Measurements from ENCODE around the gene NUDT22.

NUDT22 gene

GRCh38 chr11:64181506-64182411, 44.3 kb upstream of the NUDT22 start:
- TF ChIP-seq CTCF (IDR thresholded peaks at IDR 0.05; ENCODE audit: borderline replicate concordance, control extremely low read depth, extremely low read depth, insufficient read depth, missing control alignments) = no peak
- peak; percentile 61 for DNase-seq (ENCODE audit: low spot score)
- in situ Hi-C loops (cut with MboI; ENCODE audit: low sequenced_read_pairs, unreplicated experiment) = no loop called here

GRCh38 chr11:64183890-64184289, 42.2 kb upstream of the NUDT22 start:
- TF ChIP-seq CTCF (IDR thresholded peaks at IDR 0.05; ENCODE audit: borderline replicate concordance, control extremely low read depth, extremely low read depth, insufficient read depth, missing control alignments) = no peak
- DNase-seq (ENCODE audit: low spot score) = no peak
- in situ Hi-C loops (cut with MboI; ENCODE audit: low sequenced_read_pairs, unreplicated experiment) = no loop called here

- no peak for DNase-seq (ENCODE audit: low spot score)
- in situ Hi-C loops (cut with MboI; ENCODE audit: low sequenced_read_pairs, unreplicated experiment) = no loop called here
- no peak for TF ChIP-seq CTCF (IDR thresholded peaks at IDR 0.05; ENCODE audit: borderline replicate concordance, control extremely low read depth, extremely low read depth, insufficient read depth, missing control alignments)
Observed at GRCh38 chr11:64185175-64185692, 40.8 kb upstream of the NUDT22 start.

- in situ Hi-C loops (cut with MboI; ENCODE audit: low sequenced_read_pairs, unreplicated experiment) = no loop called here
- DNase-seq (ENCODE audit: low spot score) = peak; percentile 97
- TF ChIP-seq CTCF (IDR thresholded peaks at IDR 0.05; ENCODE audit: borderline replicate concordance, control extremely low read depth, extremely low read depth, insufficient read depth, missing control alignments) = peak; percentile 17
Observed at GRCh38 chr11:64185693-64186491, 40.2 kb upstream of the NUDT22 start, which contains the start of gene STIP1. Gene STIP1, plus strand, starts transcription at chr11:64186171. Its CDS starts 91 bp downstream, at chr11:64186262.

- TF ChIP-seq CTCF (IDR thresholded peaks at IDR 0.05; ENCODE audit: borderline replicate concordance, control extremely low read depth, extremely low read depth, insufficient read depth, missing control alignments) = no peak
- in situ Hi-C loops (cut with MboI; ENCODE audit: low sequenced_read_pairs, unreplicated experiment) = no loop called here
- DNase-seq (ENCODE audit: low spot score) = no peak
Observed at GRCh38 chr11:64186492-64187165, 39.4 kb upstream of the NUDT22 start.

- TF ChIP-seq CTCF (IDR thresholded peaks at IDR 0.05; ENCODE audit: borderline replicate concordance, control extremely low read depth, extremely low read depth, insufficient read depth, missing control alignments) = no peak
- in situ Hi-C loops (cut with MboI; ENCODE audit: low sequenced_read_pairs, unreplicated experiment) = no loop called here
- DNase-seq (ENCODE audit: low spot score) = no peak
Observed at GRCh38 chr11:64192434-64192833, 33.6 kb upstream of the NUDT22 start.

All from GM13976 (cell line).